COR-L47 (cell line): Measurements from ENCODE around the gene MAD2L1BP.
"Not testable (repeated sequence)": the region's sequence is repeated elsewhere in the genome, so short reads cannot be mapped to it uniquely, and the experiment has no call there.

Experiments
- DNase-seq: peaks from one replicate; lab custom pipeline; 2025; lab: John Stamatoyannopoulos, UW

MAD2L1BP gene

DNA sequence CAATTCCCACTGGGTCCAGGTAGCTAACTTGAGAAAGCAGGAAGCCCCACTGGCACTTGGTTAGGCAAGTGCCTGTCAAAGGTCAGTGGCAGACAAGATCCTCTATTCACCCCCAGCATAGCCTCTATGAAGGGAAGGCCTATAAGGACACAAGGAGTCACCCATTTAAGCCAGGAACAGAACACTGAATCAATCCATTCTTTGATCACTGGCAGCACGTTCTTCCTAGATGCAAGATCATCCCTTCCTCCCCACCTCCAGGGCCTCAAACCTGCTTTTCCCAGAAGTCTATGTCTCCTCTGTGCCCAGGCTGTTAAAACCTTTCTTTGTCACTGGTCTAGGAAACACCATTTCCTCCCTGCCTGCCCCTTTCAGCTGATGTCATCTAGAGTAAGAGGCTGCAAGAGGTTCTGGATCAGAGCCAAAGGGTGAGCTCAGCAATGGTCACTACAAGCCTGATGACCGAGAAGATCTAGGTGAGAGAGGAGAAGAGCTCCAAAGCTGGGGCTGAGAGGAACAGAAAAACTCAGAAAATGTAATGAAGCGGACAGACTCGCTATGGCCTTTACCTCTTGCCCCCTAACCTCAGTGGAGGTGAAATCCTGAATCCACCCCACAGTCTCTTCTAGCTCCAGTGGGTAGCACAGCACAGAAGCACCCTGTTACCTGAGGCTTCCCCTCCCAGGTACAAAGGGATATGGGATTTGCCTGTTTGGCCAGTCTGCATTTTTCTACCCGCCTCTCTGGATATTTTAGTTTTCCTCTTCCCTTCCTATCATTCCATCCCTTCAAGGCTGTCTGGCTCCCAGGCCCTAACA is 8.4 kb upstream of the MAD2L1BP start:
- peak; percentile 60 for DNase-seq

DNA sequence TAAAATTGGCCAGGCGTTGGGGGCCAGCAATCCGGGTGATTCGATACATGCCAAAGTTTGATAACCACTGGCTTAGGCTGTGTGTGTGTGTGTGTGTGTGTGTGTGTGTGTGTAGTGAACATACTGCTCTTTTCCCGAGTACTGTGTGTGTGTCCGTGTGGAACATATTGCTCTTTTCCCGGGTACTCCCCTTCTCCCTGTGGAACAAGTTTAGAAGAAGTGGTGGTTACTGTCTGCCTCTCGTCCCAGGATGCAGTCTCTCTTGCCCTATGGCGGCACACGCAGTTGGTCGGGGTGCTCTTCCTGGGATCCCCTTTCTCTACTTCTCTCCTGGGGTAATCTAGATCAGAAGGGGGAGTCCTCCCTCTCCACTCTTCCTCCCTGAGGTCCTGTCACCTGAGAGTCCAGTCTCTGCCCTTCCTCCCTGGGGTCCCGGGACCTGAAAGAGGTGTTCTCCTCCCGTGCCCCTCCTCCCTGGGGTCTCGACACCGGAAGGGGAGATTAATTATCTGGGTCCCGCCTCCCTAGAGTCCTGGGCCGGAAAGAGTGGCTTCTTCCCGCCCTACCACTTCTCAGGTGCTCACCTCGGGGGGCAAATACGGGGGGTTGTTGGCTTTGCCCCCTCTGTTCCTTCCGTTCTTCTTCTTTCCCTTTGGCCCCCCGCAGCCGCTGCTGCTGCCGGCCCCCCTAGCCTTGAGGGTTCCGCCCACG is 7.1 kb upstream of the MAD2L1BP start:
- peak; percentile 32 for DNase-seq

DNA sequence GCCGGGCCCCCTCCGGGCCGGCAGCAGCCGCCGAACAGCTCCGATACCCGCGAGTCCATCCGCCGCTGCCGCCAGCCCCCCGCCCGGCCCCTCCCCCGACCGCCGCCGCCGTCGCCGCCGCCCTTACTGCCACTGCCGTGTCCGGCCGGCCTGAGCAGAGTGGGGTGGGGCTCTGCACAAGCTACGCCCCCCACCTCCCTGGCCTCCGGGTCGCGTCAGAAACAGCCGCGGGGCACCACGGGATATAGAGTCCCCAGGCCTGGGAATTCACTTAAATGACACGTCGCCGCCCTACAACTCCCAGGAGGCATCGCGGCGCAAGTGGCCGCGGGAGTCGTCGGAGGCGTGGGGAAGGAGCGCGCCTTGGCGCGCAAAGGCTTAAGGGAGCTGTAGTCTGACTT is 6.5 kb upstream of the MAD2L1BP start, which contains the start of gene GTPBP2:
Gene GTPBP2, minus strand, starts transcription at position 161 of the 401 bp plus-strand sequence. Its CDS starts 102 bp downstream, at position 59.
- DNase-seq = peak; percentile 99

DNA sequence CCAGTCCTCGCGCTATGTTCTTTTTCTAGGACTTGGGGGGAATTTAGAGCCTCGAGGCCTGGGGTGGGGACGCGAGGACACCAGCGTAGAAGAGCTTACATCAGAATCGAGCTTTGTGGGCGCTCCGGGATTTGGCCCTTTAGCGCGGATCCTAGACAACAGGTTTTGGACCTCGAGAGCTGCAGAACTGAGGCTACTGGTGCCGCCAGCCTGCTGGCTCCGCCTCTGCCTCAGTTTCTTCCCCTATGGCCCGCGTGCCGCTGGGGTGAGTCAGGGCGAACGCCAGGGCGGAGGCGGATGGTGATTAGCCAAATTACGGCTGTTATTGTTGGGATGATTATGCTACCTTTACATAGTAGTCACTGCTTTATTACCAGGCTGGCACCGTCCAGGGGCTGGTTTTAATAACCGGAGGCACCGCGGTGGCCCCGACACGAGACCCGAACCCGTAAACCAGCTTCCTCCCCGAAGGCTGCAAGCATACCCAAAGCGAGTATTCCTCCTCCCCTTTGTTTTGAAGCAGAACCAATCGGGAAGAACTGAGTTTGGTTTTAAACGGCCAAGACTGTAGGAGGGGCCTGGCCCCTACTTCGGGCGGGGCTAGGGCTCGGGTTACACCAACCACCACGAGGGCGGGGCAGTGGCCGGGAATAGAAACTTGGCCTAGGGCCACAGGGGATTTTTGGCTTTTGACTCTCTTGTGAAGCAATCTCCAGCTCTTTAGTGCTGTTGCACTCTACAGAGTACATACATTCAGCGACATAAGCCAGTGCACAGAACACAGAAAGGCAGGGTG is 5.9 kb upstream of the MAD2L1BP start:
- DNase-seq = peak; percentile 95

DNA sequence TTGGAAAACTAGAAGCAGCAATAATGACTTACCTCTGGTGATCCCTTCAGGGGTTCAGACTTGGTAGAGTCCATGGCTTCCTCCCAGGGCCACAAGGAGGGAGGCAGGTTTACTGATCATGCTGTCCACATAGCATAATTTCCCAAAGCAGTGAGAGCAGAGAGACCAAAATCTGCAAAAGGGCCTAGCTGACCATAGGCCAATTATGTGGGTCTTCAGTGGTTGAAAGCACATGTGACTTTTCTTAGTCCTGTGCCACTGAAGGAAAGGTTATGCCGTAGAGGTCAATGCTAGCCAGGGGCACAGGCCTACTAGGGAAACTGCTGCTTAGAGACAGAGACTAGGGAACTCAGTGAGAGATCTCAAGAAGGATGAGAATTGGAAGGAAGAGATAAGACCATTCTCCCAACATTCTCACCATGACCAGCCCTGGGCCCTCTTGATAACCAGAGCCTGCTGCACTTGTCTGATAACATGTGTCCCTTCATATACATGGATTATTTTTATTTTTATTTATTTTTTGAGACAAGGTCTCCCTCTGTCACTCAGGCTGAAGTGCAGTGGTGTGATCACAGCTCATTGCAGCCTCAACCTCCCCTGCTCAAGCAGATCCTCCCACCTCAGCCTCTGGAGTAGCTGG is 4.5 kb upstream of the MAD2L1BP start:
- DNase-seq = no peak

DNA sequence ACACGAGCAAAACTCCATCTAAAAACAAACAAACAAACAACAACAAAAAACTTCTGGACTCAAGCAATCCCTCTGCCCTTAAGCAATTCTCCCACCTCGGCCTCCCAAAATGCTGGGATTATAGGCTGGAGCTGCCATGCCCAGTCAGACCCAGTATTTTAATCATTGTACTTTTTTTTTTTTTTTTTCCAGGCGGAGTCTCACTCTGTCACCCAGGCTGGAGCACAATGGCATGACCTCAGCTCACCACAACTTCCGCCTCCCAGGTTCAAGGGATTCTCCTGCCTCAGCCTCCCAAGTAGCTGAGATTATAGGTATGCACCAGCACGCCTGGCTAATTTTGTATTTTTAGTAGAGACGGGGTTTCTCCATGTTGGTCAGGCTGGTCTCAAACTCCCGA is 2.6 kb upstream of the MAD2L1BP start:
- not testable (repeated sequence) for DNase-seq

DNA sequence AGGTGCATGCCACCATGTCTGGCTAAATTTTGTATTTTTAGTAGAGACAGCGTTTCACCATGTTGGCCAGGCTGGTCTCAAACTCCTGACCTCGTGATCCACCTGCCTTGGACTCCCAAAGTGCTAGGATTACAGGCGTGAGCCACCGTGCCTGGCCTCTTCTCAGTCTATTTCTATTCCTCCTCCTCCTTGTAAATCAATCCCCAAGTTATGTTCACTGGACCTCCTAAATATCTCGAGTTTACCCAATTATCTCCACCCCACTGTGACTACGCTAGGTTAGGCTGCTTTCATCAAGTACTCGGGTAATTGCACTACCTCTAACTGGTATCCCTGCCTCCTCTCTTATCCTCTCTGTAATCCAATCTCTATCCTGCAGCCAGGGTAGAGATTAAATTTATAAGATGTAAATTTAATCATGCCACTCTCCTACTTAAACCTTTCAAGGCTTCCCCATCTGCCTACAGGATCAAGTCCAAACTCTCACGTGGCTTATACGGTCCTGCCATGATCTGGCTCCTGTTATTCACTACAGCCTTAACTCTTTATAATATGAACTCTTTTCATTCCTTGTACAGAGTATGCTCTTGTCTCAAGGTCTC is 837 bp upstream of the MAD2L1BP start:
- no peak for DNase-seq

DNA sequence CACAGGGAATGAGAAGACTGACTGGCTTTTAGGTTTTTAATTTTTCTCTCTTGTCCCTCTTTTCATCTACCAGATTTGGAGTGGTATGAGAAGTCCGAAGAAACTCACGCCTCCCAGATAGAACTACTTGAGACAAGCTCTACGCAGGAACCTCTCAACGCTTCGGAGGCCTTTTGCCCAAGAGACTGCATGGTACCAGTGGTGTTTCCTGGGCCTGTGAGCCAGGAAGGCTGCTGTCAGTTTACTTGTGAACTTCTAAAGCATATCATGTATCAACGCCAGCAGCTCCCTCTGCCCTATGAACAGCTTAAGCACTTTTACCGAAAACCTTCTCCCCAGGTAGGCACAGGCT is 644 bp downstream of the MAD2L1BP start:
- DNase-seq = no peak

DNA sequence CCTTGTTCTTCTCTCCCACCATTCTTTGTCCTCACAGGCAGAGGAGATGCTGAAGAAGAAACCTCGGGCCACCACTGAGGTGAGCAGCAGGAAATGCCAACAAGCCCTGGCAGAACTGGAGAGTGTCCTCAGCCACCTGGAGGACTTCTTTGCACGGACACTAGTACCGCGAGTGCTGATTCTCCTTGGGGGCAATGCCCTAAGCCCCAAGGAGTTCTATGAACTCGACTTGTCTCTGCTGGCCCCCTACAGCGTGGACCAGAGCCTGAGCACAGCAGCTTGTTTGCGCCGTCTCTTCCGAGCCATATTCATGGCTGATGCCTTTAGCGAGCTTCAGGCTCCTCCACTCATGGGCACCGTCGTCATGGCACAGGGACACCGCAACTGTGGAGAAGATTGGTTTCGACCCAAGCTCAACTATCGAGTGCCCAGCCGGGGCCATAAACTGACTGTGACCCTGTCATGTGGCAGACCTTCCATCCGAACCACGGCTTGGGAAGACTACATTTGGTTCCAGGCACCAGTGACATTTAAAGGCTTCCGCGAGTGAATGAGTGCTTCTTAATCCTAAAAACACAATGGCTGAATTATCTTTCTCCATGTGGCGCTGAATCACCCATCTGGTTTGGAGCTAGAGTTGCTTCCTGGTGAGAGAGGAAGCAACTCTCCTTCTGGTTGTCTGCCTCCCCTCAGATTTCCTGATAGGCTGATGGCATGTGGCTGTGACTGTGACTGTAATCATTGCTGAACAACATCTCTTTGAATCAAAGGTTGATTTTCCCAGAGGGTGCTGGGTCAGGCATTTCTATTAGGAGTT is 4.6 kb downstream of the MAD2L1BP start:
- no peak for DNase-seq

DNA sequence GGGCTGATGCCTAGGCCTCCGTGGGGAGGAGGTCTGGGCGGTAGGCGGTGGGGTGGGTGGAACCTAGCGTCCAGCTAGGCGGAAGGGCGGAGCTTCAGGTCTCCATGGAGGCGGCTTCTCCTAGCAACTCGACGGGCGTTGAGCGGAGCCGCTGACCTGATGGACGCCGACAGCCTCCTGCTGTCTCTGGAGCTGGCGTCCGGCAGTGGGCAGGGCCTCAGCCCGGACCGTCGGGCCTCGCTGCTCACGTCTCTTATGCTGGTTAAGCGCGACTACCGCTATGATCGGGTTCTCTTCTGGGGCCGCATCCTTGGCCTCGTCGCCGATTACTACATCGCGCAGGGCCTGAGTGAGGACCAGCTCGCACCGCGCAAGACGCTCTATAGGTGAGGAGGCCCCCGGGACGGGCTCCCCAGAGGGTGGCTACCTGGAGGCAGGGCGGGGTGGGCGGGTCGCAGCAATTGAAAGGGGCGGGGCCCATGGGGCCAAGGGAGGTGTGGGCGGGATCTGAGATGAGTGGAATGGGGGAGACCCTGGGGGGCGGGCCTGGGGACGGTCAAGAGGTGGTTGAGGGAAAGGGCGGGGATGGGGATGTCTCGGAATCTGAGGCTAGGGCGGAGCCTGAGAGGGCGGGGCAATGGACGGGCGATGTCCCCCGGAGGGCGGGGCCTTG is 9.4 kb downstream of the MAD2L1BP start, which contains the start of gene RSPH9:
Gene RSPH9, plus strand, starts transcription at position 97 of the 673 bp plus-strand sequence. Its CDS starts 63 bp downstream, at position 160.
- DNase-seq = no peak

DNA sequence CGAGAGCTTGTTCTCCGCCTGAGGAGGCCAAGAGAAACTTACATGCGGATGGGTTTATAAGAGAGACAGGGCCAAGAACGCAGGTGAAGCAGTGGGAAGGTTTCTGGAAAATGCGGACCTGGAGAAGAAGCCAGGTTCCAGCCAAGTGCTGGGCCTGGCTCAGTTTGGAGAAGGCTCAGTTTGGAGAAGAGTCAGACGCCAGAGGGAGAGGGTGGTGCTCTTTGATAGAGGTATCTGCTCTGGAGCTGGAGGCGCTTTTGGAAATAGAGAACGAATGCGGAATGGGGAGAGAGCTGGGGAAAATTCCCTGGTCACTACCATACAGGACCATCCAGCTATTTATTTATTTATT is 9.9 kb downstream of the MAD2L1BP start:
- no peak for DNase-seq

DNA sequence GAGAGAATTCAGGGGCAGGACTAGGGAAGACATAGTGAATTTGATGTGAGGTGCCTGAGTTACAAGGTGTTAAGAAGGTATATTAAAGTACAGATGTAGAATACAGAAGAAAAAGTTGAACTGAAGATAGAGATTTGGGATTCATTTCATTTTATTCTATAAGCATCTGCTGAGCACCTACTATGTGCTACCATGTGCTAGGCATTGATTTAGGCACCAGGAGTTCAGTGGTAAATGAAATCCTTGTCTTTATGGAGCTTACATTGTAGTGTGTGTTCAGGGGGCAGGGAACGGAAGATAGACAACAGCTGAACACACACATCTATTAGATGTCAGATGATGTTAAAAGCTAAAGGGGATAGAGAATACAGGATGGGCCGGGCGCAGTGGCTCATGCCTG is 12.0 kb downstream of the MAD2L1BP start:
- DNase-seq = no peak

DNA sequence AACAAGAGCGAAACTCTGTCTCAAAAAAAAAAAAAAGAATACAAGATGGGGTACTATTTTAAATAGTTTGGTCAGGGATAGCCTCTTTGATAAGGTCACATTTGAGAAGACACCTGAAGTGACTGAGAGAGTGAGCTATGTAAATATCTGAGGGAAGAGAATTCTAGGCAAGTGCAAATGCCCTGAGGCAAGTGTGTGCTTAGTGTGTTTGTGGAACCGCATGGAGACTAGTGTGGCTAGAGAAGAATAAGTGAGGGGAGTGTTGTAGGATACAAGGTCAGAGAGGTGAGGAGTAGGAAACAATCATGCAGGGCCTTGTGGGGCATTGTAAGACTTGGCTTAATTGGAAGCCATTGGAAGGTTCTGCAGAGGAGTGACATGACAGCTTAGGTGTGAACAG is 12.6 kb downstream of the MAD2L1BP start:
- no peak for DNase-seq

DNA sequence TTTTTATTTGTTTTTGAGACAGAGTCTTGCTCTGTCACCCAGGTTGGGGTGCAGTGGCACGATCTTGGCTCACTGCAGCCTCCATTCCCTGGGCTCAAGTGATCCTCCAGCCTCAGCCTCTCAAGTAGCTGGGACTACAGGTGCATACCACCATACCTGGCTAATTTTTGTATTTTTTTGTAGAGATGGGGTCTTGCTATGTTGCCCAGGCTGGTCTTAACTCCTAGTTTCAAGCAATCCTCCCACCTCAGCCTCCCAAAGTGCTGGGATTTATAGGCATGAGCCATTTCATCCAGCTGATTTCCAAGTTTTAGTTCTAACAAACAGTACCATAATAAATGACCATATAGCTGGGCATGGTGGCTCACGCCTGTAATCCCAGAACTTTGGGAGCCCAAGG is 17.2 kb downstream of the MAD2L1BP start:
- DNase-seq = not testable (repeated sequence)

DNA sequence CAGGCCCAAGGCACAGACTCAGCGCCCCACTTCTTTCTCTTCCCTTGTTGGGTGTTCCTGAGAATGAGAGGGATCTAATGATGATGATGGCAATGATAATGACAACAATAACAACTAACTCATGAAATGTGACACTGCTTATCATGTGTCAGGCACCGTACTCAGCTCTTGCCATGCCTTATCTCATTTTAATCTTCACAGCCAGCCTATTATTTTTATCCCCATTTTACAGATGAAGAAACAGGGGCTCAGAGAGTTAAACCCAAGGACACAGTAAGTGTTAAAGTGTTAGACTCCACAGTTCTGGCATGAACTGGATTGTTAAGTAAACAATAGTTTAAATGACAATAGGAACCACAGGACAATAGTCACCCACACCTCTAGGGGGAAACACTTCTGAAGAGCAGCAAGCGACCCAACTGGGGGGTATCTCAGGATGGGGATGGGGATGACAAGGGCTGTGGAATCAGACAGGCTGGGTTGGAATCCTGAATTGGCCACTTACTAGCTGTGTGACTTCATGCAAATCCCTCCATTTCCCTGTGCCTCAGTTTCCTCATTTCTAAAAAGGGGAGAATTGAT is 21.7 kb downstream of the MAD2L1BP start:
- no peak for DNase-seq

DNA sequence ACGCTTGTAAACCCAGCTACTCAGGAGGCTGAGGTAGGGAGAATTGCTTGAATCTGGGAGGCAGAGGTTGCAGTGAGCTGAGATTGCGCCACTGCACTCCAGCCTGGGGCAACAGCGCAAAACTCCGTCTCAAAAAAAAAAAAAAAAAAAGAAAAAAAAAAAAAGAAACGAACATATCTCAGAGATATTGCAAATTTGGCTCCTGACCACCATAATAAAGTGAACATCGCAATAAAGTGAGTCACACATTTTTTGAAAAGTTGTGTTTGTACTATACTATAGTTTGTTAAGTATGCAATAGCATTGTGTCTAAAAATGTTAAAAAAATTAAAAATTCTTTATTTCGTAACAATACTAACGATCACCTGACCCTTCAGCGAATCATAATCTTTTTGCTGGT is 22.5 kb downstream of the MAD2L1BP start:
- DNase-seq = no peak

DNA sequence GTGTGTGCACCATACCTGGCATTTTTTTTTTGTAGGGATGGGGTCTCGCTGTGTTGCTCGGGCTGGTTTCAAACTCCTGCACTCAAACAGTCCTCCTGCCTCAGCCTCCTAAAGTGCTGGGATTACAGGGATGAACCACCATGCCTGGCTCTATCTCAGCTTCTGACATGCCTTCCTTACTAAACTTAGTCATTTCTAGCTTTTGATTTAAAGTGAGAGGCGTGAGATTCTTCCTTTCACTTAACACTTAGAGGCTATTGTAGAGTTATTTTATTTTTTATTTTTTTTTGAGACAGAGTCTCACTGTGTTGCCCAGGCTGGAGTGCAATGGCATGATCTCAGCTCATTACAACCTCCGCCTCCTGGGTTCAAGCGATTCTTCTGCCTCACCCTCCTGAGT is 27.3 kb downstream of the MAD2L1BP start:
- not testable (repeated sequence) for DNase-seq

DNA sequence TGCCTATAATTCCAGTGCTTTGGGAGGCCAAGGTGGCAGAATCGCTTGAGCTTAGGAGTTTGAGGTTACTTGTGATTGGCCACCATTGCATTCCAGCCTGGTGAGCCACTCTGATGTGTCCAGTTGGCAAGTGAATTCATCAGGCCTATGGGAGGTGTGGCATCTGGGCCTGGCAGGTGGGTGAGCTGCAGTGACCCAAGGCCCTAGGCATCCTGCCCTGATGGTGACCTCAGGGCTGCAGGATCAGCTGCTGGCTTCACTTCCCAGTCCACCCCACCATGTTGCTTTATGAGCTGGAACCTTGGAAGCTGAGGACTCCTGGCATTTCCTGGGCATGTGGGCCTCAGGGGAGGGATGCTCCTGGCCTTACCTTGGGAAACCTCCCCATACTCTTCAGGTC is 29.7 kb downstream of the MAD2L1BP start:
- no peak for DNase-seq

DNA sequence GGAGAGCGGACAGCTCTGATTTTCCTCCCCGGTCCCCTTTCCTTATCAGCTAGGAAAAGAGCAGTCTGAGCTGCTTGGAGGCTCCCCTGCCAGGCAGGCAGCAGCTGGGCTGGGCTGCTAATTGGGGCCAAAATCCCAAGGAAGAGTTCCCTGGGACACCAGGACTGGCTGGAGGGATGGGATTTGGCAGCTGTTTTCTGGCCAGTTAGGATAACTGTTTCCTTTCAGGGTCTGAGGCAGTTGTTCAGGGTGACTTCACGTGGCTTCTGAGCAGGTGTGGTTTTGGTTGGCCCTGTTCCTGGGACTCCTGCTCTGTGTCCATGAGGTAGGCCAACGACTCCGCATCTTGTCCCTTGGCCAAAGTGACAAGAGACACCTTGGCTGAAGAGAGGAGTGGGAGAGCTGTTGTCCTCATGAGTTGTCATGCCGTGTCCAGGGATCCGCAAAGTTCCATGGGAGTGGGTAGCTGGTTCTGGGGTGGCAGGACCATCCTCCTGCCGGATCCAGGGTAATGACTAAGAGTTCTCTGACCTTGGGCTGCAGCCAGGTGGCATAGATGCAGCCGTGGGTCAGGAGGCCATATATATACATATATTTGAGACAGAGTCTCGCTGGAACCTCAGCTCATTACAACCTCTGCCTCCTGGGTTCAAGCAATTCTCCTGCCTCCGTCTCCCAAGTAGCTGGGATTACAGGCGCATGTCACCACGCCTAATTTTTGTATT is 30.7 kb downstream of the MAD2L1BP start:
- DNase-seq = no peak
